Measurements from ENCODE around the gene CELSR2. TPM values are rescaled to one million over a fixed set of nuclear protein-coding genes. Genes with fewer than 3 reads are reported as not detected.

CELSR2 gene
- total RNA-seq, 1 experiment from 2014 or later: 7.8 TPM

GRCh38 chr1:109270623-109271317 is 21.4 kb downstream of the CELSR2 start:
- Histone ChIP-seq H3K4me3 (ENCODE audit: insufficient read depth, low read depth, low read length) (no peak overlapping the region), H3K27me3 (ENCODE audit: control insufficient read depth, insufficient read depth, low read length) (no peaks in the 10 kb centered on the region), H3K36me3 (replicated peaks; ENCODE audit: control insufficient read depth, insufficient read depth, low read length) (no peaks in the 10 kb centered on the region; the same call in none of the 2 replicates)
- no peak for DNase-seq

GRCh38 chr1:109271458-109271857 is 22.1 kb downstream of the CELSR2 start:
- H3K4me3 ChIP-seq (ENCODE audit: insufficient read depth, low read depth, low read length): no peak overlapping the region
- no peaks in the 10 kb centered on the region for H3K27me3 ChIP-seq (ENCODE audit: control insufficient read depth, insufficient read depth, low read length)
- DNase-seq: no peak
- H3K36me3 ChIP-seq (replicated peaks; ENCODE audit: control insufficient read depth, insufficient read depth, low read length): no peaks in the 10 kb centered on the region; the same call in none of the 2 replicates

- DNase-seq: peak; percentile 51
- no peaks in the 10 kb centered on the region; the same call in none of the 2 replicates for H3K36me3 ChIP-seq (replicated peaks; ENCODE audit: control insufficient read depth, insufficient read depth, low read length)
- no peak overlapping the region for H3K4me3 ChIP-seq (ENCODE audit: insufficient read depth, low read depth, low read length)
- H3K27me3 ChIP-seq (ENCODE audit: control insufficient read depth, insufficient read depth, low read length): no peaks in the 10 kb centered on the region
Observed at GRCh38 chr1:109272021-109272799, 22.9 kb downstream of the CELSR2 start.

GRCh38 chr1:109272831-109273547 is 23.6 kb downstream of the CELSR2 start:
- H3K36me3 ChIP-seq (replicated peaks; ENCODE audit: control insufficient read depth, insufficient read depth, low read length): no peaks in the 10 kb centered on the region; the same call in none of the 2 replicates
- no peaks in the 10 kb centered on the region for H3K27me3 ChIP-seq (ENCODE audit: control insufficient read depth, insufficient read depth, low read length)
- DNase-seq: peak; percentile 69
- H3K4me3 ChIP-seq (ENCODE audit: insufficient read depth, low read depth, low read length): no peak overlapping the region

DNA sequence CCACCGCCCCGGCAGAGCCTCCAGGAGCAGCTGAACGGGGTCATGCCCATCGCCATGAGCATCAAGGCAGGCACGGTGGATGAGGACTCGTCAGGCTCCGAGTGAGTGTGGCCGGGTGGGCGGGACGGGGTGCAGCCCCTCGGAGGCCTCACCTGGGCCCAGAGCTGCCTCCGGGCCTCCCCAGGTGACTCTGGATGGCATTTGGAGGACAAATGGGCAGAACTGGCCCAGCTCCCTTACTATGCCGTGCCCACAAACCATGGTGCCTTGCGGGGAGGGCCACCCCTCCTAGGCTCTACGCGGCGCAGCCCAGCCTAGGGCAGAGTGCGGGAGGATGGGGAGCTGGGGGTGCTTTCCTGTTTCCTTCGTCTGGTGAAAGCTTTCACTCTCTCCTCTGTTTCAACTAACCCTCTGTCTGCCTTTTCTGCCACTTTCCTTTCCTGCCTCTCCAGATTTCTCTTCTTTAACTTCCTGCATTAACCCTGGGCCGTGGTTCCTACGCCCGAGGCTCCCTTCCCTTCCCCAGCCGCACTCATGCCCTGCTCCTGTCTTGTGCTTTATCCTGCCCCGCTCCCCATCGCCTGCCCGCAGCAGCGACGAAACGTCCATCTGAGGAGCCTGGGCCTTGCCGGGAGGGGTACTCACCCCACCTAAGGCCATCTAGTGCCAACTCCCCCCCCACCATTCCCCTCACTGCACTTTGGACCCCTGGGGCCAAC is 24.4 kb downstream of the CELSR2 start:
- peak; percentile 71 for DNase-seq
- Histone ChIP-seq H3K36me3 (replicated peaks; ENCODE audit: control insufficient read depth, insufficient read depth, low read length) (peaks cover 2% of the 10 kb centered on the region), H3K4me3 (ENCODE audit: insufficient read depth, low read depth, low read length) (no peak overlapping the region), H3K27me3 (ENCODE audit: control insufficient read depth, insufficient read depth, low read length) (no peaks in the 10 kb centered on the region)

DNA sequence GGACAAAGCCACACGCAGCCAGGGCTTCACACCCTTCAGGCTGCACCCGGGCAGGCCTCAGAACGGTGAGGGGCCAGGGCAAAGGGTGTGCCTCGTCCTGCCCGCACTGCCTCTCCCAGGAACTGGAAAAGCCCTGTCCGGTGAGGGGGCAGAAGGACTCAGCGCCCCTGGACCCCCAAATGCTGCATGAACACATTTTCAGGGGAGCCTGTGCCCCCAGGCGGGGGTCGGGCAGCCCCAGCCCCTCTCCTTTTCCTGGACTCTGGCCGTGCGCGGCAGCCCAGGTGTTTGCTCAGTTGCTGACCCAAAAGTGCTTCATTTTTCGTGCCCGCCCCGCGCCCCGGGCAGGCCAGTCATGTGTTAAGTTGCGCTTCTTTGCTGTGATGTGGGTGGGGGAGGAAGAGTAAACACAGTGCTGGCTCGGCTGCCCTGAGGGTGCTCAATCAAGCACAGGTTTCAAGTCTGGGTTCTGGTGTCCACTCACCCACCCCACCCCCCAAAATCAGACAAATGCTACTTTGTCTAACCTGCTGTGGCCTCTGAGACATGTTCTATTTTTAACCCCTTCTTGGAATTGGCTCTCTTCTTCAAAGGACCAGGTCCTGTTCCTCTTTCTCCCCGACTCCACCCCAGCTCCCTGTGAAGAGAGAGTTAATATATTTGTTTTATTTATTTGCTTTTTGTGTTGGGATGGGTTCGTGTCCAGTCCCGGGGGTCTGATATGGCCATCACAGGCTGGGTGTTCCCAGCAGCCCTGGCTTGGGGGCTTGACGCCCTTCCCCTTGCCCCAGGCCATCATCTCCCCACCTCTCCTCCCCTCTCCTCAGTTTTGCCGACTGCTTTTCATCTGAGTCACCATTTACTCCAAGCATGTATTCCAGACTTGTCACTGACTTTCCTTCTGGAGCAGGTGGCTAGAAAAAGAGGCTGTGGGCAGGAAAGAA is 25.5 kb downstream of the CELSR2 start:
- peak; percentile 64 for DNase-seq
- H3K27me3 ChIP-seq (ENCODE audit: control insufficient read depth, insufficient read depth, low read length): no peaks in the 10 kb centered on the region

DNA sequence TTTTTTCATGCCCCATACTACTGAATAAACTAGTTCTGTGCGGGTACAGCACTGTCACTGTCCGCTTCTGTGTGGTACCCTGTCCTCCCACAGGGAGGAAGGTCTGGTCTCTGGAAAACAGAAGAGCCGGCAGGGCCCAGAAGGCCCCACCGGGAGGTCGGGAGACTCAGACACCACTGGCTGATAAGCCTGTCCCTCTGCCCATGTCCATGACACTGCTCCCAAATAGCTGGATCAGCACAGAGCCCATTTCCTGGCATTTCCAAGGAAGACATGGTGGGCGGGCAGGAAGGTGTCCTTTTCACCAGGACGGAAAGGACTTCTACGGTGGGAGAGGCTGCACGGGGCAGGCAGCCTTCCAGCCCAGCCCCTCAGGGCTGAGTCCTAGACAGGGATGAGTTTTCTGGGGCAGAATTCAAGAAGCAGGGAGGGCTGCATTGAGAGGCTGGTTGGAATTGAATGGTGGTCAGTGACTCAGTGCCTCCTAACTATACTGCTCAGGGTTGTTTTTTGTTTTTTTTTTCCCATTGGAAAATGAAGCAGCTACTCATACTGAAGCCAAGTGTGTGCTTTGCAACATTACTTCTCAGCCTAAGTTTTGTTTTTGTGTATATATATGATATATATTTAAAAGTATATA is 26.5 kb downstream of the CELSR2 start:
- Histone ChIP-seq H3K36me3 (replicated peaks; ENCODE audit: control insufficient read depth, insufficient read depth, low read length) (peaks cover 15% of the 10 kb centered on the region), H3K4me3 (ENCODE audit: insufficient read depth, low read depth, low read length) (no peak overlapping the region), H3K27me3 (ENCODE audit: control insufficient read depth, insufficient read depth, low read length) (no peaks in the 10 kb centered on the region)
- no peak for DNase-seq

More for the DNA sequence above, 25.5 kb downstream of the CELSR2 start:
- Histone ChIP-seq H3K36me3 (replicated peaks; ENCODE audit: control insufficient read depth, insufficient read depth, low read length) (peaks cover 6% of the 10 kb centered on the region), H3K4me3 (ENCODE audit: insufficient read depth, low read depth, low read length) (no peak overlapping the region)

DNA sequence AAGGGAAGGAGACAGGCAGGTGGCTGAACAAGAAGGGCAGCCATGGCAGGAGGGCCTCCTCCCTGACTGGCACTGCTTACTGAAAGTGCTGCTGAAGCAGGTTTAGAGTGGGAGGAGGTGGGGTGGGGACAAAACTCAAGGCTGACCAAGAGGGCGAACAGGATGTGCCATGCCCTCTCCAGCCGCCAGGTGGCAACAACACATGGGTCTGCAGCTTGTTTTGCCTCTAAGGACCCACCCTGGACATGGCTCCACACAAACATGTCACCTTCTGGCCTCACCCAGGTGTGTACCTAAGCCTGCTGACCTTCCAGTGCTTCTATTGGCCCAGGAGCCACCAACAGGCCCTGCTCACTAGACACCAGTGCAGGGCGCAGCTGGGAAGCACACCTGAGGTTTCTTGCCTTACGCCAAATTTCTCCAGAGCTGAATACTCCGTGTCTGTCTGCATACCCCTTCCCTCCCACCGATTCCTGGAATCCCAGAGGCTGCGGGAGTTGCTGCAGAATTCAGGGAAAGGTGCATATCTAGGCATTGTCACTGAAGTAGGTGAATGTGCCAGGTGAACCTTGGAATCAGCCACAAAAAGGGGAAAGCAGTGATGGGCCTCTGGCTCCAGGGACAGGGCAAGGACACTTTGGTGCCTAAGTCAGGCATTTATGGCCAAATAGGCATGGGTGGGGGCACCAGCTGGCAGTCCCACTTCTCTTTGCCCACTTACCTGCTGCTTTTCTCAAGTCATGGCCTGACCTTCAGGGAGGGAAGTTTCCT is 28.3 kb downstream of the CELSR2 start:
- H3K36me3 ChIP-seq (replicated peaks; ENCODE audit: control insufficient read depth, insufficient read depth, low read length): peaks cover 20% of the 10 kb centered on the region
- H3K4me3 ChIP-seq (ENCODE audit: insufficient read depth, low read depth, low read length): no peak overlapping the region
- no peaks in the 10 kb centered on the region for H3K27me3 ChIP-seq (ENCODE audit: control insufficient read depth, insufficient read depth, low read length)
- peak; percentile 95 for DNase-seq

DNA sequence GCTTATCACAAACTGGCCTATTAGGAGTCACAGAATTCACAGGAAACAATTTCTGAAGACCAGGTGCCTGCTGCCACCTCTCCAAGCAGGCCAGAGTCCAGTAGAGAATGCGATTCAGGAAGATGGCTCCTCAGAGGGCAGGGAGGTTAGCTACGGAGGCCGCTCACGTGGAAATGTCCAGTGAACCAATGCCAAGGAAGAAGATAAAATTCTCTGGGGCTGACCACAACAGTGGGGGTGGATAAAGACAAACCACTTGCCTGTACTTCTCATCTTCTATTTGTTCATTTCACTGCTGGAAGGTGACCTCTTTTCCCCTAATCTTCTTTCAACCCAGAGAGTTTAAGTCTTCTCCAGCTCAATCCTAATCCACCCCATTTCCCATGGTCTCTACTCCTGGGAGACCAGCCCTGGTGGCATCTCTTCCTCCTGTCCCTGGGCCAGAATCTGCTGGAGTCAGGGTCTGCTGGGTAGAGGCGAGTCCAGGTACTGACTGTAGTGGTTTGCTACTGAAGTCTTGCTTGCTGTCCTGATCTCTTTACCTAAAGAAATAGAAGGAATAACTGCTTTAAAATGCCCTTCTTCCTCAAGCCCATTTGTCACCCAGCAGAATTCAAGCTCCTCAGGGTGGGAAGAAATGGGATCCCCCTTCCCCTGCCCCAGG is 30.4 kb downstream of the CELSR2 start:
- no peaks in the 10 kb centered on the region for H3K27me3 ChIP-seq (ENCODE audit: control insufficient read depth, insufficient read depth, low read length)
- H3K36me3 ChIP-seq (replicated peaks; ENCODE audit: control insufficient read depth, insufficient read depth, low read length): peaks cover 20% of the 10 kb centered on the region
- H3K4me3 ChIP-seq (ENCODE audit: insufficient read depth, low read depth, low read length): no peak overlapping the region

GRCh38 chr1:109280862-109281261 is 31.5 kb downstream of the CELSR2 start:
- Histone ChIP-seq H3K27me3 (ENCODE audit: control insufficient read depth, insufficient read depth, low read length) (no peaks in the 10 kb centered on the region), H3K36me3 (replicated peaks; ENCODE audit: control insufficient read depth, insufficient read depth, low read length) (peaks cover 20% of the 10 kb centered on the region), H3K4me3 (ENCODE audit: insufficient read depth, low read depth, low read length) (no peak overlapping the region)
- no peak for DNase-seq

More for the DNA sequence above, 30.4 kb downstream of the CELSR2 start:
- no peak for DNase-seq

DNA sequence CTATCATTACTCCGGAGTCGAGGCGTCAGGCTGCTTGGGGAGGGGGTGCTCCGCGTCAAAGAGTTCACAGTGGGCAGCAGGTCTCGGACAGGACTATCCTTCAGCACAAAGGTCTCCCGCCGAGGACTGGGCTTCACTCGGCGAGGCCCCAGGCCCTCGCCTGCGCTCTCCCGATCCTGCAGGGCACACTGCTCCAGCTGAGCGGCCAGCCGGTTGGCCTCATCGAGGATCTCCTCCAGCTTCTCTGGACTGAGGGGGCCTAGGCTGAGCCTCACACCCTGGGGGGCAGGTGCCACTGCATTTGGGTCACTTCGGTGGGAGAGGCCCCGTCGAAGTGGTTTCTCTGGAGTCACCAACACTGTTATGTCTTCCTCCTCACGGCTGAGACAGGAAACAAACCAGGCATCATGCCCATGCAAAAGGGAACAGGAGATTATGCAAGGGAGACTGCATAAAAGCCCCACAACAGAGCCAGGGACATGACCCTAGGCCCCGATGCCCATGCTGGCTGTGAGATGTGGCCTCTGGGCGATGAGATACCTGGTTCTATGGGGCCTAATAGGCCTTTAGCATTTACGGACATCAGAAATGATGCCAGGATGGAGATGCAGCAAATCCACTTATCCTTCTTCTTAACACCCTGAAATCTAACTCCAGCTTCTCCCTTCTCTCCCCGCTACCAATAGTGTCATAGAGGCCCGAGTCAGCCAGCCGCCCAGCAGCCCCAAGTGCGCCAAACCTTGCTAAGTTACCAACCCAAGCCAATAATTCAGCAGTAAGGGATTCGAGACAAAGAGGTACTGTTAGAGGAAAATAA is 32.5 kb downstream of the CELSR2 start:
- Histone ChIP-seq H3K36me3 (replicated peaks; ENCODE audit: control insufficient read depth, insufficient read depth, low read length) (peaks cover 20% of the 10 kb centered on the region), H3K4me3 (ENCODE audit: insufficient read depth, low read depth, low read length) (peak overlapping the region; percentile 76), H3K27me3 (ENCODE audit: control insufficient read depth, insufficient read depth, low read length) (no peaks in the 10 kb centered on the region)
- DNase-seq: no peak

Data from H7 (cell line).